SIG-M5 (cell line): ENCODE measurements around the gene PPP1R13L.
"Not testable (repeated sequence)": the region's sequence is repeated elsewhere in the genome, so short reads cannot be mapped to it uniquely, and the experiment has no call there.

Source experiments
- DNase-seq: peaks from one replicate; lab custom pipeline; 2025; lab: John Stamatoyannopoulos, UW

The PPP1R13L gene

DNA sequence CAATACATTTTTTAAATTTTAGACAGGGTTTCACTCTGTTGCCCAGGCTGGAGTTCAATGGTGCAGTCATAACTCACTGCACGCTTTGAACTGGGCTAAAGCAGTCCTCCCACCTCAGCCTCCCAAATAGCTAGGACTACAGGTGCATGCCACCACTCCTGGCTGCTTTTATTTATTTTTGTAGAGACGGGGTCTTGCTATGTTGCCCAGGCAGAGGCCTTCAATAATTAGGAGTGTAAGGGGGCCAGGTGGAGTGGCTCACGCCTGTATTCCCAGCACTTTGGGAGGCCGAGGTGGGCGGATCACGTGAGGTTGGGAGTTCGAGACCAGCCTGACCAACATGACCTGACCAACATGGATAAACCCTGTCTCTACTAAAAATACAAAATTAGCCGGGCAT lies 27.7 kb upstream of the PPP1R13L start:
- DNase-seq, result not testable (repeated sequence)

DNA sequence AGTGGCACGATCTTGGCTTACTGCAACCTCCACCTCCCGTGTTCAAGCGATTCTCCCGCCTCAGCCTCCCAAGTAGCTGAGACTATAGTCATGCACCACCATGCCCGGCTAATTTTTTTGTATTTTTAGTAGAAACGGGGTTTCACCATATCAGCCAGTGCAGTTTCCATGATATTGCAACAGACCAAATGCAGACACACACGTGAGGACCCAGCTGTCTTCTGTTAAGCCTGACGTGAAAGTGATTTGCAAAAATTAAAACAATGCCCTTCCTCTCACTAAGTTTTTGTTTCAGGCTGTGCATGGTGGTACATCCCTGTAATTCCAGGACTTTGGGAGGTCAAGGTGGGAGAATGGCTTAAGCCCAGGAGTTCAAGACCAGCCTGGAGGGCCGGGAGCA lies 26.1 kb upstream of the PPP1R13L start:
- DNase-seq, result peak; percentile 49

DNA sequence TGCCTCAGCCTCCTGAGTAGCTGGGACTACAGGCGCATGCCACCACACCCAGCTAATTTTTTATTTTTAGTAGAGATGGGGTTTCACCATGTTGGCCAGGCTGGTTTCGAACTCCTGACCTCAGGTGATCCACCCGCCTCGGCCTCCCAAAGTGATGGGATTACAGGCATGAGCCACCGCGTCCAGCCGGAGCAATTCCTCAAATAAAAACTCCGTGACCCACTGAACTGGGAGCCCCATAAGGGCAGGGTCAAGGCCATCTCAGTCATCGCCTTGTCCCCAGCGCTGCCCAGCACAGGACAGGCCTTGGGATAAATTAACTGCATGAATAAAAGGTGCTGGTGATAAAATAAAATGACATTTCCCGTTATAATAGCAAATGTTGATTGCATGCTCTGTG lies 25.0 kb upstream of the PPP1R13L start:
- not testable (repeated sequence) for DNase-seq

DNA sequence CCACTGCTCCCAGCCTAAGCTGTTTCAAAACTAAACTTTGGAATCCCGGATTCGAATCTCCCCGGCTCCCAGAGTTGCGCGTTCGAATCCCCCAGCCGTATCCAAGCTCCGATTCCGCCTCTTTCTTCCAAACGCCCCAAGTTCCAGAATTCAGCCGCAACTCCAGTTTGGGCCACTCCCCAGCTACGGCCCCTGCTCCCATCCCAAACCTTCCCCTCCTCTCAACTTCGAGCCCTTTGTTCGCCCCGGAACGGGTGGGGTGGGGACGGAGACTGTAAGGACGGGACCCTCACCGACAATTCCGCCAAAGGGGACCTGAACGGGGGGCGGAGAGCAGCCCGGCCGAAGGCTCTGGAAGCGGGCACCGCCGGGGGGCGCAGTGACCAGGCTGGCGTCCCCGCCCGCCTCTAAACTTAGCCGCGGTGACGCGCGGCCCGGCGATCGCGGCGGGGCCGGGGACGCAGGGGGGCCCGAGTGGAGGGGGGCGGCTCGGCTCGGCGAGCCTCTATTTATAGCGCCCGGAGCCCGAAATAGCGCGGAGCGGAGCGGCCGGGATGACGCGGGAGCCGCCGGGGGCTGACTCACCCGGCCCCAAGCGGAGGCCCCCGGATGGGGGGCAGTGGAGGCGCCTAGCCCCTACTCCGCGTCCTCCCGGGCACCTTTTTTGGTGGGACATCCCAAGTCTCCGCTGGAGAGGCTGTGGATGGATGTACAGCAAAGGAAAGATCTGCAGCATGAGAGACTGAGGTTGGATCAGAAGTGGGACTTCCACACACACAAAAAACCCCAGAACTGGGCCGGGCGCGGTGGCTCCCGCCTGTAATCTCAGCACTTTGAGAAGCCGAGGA lies 23.7 kb upstream of the PPP1R13L start:
- DNase-seq, result no peak

DNA sequence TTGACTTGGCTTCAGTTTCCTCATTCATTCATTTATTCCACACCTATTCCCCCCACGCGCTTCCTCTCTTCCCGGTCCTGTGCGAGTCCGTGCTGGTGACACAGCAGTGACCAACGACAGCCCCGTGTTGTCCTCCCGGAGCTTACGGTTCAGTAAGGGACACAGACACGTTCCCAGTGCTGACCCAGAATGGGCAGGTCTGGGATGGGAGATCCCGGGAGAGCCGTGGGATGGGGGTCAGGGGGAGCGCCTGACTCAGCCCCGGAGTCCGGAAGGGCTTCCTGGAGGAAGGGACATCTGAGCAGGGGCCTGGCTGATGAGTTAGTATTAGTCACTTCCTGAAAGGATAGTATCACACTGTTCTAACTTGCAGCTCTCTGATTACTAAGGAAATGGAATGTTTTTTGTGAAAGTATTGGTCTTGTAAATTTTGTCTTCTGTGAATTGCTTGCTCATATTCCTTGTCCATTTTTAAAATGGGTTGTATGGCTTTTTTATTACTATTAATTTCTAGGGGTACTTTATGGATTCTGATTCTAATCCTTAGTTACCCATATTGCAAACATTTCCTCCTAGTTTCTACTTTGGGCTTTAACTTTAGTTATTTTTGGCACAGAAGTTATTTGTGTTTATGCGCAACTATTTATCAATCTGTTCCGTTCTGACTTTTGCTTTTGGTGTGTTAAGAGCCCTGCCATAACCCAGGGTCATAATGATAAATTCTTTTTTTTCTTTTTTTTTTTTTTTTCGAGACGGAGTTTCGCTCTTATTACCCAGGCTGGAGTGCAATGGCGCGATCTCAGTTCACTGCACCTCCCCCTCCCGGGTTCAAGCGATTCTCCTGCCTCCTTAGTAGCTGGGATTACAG lies 19.6 kb upstream of the PPP1R13L start:
- DNase-seq, result peak; percentile 35

DNA sequence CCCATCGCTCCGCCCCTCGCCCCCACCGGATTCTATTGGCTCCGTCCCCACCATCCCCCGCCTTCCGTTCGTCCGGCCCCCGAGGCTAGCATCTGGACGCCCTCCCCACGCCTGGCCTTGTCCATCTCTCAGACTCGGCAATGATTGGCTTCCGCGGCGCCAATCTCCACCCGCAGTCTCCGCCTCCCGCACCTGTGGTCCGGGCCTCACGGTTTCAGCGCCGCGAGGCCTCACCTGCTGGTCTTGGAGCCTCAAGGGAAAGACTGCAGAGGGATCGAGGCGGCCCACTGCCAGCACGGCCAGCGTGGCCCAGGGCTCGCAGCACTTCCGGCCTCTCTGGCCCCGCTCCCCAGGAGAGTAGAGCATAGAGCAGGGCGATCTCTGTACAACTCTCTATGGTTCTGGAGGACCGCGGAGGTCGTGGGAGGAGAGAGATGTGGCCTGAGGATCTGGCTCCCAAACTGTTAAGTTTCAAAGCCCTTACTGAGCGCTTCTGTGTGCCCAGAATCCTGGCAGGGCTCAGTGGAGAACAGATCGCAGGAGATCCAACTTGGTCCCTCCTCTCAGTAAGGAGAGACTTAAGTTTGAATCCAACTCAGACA lies 18.8 kb upstream of the PPP1R13L start, which contains the start of gene ERCC1:
Gene ERCC1, minus strand, starts transcription at position 329 of the 602 bp plus-strand sequence. CDS start 543 bp downstream, outside the sequence.
- peak; percentile 18 for DNase-seq

DNA sequence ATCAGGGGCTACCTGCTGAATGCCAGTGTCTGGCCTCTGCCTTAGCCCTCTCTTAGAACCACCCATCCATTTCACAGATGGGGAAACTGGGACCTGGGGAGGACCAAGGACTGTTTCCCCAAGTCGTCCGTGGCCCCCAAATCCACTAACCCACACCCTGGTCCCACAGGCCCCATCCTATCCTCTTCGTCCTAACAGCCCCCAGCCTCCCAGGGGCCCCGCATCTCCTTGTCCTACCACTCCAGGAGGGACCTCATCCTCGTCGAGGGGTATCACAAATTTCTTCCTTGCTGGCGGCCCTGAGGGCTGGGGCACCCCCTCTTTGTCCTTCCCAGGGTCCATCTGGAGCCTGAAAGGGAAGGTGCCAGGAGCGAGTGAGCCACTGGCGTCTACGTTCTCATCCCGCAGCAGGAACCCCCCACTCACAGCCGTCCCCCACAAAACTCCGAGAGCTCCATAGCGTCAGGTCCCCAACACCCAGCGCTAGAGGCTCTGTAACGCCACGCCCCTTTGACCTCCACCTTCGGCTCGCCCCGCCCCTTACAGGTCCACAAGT lies 18.2 kb upstream of the PPP1R13L start:
- DNase-seq, result no peak

DNA sequence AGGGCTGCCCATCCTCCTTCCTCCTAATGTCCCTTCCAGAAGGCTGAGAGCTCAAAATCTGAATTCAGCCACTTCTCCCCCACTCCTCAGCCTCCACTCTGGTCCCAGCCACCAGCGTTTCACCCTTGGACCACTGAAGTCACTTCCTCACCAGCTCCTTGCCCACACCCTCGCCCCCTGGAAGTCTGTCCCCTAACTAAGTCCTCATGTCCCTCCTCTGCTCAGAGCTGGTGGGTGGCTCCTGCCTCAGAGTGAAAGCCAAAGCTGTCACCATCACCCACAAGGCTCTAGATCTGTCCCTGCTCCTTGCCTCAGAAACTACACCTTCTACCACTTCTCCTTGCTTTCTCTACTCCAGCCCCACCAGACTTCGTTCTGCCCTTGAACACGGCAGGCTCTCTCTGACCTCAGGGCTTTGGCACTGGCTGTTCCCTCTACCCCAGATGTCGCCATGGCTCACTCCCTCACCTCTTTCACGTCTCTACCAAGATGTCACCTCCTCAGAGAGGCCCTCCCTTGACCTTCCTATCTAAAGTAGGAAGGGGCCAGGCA lies 17.2 kb upstream of the PPP1R13L start:
- DNase-seq, result no peak

DNA sequence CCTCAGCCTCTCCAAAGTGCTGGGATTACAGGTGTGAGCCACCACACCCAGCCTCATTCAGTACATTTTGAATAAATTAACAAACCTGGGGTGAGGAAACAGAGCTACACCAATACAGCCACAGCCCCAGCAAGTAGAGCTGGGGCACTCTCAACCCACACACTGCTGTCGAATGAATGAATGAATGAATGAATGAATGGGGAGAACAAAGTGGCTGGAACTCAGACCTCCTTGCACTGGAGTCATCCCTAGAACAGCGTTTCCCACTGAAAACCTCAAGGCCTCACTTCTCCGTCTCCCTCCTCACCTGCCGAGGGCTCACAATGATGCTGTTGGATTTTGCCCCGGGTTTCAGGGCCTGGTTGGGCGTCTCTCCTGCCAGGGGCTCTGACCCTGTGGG lies 16.0 kb upstream of the PPP1R13L start:
- no peak for DNase-seq

DNA sequence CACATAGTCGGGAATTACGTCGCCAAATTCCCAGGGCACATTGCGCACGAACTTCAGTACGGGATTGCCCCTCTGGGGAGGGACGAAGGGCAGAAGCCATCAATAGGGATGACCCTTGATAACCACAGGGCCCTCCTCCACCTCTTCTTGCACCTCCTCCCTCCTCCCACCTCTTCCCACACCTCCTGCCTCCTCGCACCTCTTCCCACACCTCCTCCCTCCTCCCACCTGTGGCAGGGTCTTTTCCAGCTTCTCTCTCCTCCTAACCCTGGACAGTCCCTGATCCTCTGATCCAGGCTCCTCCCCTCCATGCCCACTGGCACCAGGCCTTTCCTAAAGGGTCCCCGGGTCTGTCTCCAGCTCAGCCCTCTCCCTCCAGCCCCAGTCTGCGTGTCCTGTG lies 15.5 kb upstream of the PPP1R13L start:
- no peak for DNase-seq

DNA sequence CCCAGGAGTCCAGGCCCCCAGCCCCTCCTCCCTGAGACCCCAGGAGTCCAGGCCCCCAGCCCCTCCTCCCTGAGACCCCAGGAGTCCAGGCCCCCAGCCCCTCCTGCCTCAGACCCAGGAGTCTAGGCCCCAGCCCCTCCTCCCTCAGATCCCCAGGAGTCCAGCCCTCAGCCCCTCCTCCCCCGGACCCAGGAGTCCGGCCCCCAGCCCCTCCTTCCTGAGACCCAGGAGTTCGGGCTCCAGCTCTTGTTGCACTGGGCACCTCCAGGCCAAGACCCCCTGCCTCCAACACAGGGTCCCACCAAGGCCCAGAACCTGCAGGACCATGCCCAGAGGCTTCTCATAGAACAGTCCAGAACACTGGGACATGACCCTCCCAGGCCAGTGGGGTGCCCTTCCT lies 15.0 kb upstream of the PPP1R13L start:
- DNase-seq, result no peak

DNA sequence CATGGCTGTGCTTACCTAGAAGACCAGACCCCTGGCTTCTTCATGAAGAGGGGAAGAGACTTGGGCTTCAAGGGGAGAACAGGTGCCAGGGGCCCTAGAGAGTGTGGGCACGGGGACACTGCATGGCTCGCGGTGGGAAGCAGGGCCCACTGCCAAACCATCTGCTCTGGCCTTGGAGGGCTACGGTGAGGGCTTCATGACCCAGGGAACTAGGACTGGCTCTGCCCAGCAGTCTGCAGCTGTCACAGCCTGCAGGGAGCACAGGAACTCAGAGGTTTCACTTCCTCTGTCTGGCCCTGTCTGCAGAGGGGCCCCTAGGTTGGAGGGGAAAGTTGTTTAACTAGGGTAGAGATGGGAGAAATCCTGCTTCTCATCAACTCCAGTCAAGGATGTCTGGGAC lies 14.5 kb upstream of the PPP1R13L start:
- no peak for DNase-seq

DNA sequence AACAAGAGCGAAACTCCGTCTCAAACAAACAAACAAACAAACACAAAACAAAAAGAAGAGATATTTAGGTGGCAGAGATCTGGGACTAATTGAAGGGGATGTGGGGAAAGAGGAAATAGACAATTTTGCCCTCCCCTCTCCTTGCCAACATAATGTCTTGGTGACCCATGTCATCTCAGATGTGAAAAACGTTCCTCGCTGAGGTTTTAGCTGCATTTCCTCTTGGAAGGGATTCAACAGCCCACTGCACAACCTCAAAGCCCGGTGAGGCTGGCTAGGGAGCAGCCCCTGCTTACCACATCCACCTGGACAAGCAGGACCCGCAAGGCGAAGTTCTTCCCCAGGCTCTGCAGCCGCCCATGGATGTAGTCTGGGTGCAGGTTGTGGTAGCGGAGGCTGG lies 13.9 kb upstream of the PPP1R13L start:
- no peak for DNase-seq

DNA sequence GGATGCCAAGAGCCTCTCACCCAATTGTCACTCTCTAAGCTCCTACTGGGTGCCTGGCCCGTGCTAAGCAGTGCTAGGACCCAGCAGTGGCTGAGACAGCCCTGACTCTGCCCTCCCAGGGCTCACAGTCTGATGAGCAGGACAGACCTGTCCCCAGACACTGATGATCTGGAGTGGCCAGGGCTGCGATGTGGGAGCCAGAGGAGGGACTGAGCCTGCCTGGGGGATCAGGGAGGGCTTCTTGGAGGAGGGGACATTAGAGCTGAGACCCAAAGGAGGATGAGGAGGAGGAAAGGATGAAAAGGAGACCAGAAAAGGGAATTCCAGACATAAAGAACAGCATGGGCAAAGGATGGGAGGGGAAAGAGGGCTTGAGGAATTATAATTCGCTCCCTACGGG lies 12.3 kb upstream of the PPP1R13L start:
- DNase-seq, result no peak

DNA sequence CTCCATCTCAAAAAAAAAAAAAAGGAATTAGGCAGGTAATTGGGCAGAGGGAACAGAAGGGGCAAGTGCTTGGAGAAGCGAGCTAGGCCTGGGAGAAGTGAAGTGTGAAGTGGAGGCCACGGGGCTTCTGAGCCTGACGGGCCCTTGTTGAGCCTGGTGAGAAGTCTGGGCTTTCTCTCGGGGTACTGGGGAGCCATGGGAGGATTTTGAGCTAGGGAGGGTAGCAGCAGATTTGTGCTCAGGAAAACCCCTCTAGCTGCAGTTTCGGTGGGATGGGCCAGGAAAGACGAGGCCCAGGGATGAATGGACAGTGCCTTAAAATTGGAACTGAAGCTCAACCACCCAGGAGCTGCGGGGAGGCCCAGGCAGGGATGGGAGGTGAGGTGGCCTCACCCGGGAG lies 9.6 kb upstream of the PPP1R13L start:
- no peak for DNase-seq

DNA sequence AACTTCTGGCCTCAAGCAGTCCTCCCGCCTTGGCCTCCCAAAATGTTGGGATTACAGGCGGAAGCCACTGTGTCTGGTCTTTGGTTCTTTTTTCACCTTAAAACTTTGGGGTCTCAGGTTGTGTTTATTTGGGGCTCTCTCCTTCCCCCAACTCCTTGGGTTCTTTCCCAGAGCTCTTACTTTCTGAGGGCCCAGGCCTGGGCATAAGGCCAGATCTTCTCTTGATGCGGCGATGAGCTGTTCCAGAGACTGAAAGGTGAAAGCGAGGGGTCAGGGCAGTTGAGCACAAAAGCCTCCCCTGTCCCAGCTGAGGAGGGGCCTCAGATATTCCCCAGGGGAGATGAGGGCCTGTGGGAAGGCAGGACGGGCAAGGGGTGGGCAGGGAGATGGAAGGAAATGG lies 8.6 kb upstream of the PPP1R13L start:
- DNase-seq, result no peak

DNA sequence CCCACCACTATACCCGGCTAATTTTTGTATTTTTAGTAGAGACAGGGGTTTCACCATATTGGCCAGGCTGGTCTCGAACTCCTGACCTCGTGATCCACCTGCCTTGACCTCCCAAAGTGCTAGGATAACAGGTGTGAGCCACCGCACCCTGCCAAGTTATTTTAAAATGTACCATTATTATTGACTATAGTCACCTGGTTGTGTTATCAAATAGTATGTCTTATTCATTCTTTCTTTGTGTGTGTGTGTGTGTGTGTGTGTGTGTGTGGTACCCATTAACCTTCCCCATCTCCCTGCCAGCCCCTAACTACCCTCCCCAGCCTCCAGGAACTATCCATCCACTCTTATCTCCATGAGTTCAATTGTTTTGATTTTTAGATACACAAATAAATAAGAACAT lies 5.5 kb upstream of the PPP1R13L start:
- not testable (repeated sequence) for DNase-seq

DNA sequence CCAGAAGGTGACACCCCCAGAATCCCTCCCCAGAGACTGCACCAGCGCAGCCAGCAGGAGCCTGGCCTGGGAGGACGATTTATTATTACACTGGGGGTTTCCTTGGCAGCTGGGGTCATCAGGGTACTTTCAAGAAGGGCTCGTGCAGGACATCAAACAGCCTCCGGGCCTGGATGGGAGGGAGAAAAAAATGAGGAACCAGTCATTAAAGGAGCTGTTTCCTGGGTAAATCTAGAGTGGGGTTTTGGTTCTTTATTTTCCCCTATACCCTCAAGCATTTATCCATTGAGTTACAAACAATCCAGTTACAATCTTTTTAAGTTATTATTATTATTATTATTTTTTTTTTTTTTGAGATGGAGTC lies 4.7 kb upstream of the PPP1R13L start:
- no peak for DNase-seq

DNA sequence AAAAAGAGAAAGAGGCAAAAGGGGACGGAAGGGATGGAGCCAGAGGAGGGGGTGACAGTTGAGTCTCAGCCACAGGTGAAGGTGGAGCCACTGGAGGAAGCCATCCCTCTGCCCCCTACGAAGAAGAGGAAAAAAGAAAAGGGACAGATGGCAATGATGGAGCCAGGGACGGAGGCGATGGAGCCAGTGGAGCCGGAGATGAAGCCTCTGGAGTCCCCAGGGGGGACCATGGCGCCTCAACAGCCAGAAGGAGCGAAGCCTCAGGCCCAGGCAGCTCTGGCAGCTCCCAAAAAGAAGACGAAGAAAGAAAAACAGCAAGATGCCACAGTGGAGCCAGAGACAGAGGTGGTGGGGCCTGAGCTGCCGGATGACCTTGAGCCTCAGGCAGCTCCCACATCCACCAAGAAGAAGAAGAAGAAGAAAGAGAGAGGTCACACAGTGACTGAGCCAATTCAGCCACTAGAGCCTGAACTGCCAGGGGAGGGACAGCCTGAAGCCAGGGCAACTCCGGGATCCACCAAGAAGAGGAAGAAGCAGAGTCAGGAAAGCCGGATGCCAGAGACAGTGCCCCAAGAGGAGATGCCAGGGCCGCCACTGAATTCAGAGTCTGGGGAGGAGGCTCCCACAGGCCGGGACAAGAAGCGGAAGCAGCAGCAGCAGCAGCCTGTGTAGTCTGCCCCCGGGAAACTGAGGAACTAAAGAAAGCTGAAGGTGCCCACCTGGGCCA lies 4.1 kb upstream of the PPP1R13L start:
- no peak for DNase-seq

DNA sequence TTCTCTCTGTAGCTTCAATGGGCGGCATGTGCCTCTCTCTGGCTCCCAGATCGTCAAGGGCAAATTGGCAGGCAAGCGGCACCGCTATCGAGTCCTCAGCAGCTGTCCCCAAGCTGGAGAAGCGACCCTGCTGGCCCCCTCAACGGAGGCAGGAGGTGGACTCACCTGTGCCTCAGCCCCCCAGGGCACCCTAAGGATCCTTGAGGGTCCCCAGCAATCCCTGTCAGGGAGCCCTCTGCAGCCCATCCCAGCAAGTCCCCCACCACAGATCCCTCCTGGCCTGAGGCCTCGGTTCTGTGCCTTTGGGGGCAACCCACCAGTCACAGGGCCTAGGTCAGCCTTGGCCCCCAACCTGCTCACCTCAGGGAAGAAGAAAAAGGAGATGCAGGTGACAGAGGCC lies 3.3 kb upstream of the PPP1R13L start:
- DNase-seq, result no peak

DNA sequence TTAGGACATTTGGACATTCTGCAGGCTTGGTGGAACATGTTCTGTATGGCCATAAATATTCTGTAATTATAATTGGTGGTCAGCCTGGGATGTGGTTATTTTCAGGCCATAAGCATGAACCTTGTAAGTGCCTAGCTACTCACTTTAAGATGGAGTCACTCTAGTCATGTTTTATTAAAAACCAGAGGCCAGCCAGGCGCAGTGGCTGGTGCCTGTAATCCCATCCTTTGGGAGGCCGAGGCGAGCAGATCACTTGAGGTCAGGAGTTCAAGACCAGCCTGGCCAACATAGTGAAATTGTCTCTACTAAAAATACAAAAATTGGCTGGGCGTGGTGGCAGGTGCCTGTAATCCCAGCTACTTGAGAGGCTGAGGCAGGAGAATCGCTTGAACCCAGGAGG lies 2.7 kb upstream of the PPP1R13L start:
- not testable (repeated sequence) for DNase-seq

DNA sequence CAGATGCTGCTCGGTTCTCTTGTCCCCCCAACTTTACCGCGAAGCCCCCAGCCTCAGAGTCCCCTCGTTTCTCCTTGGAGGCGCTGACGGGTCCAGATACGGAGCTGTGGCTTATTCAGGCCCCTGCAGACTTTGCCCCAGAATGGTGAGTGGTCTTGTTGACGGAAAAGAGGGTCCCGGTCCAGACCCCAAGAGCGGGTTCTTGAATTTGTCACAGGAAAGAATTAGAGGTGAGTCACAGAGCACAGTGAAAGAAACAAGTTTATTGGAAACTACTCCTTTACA lies 2.2 kb upstream of the PPP1R13L start:
- DNase-seq, result no peak
